ENCODE results near the gene C6orf132.

Gene C6orf132

DNA sequence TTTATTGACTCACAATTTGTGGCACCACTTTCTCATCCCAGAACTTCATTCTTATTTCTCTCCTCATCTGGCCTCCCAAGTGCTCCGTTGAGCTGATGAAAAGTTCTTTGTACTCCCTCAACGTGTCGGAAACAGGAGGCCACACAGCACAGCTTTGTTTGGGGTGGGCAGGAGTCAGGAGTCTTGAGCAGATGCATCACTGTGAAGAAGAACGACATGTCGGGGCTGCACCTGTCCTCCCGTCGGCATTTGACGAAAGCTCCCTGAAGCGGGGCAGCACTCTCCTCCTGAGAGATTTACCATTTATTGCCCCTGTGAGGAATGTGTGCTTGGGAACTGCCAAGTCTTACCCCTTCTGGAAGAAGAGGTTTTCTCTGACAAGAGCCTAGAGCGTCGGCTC, 64.0 kb downstream of the C6orf132 start:
- DNase-seq (ENCODE audit: low spot score) = no peak

DNA sequence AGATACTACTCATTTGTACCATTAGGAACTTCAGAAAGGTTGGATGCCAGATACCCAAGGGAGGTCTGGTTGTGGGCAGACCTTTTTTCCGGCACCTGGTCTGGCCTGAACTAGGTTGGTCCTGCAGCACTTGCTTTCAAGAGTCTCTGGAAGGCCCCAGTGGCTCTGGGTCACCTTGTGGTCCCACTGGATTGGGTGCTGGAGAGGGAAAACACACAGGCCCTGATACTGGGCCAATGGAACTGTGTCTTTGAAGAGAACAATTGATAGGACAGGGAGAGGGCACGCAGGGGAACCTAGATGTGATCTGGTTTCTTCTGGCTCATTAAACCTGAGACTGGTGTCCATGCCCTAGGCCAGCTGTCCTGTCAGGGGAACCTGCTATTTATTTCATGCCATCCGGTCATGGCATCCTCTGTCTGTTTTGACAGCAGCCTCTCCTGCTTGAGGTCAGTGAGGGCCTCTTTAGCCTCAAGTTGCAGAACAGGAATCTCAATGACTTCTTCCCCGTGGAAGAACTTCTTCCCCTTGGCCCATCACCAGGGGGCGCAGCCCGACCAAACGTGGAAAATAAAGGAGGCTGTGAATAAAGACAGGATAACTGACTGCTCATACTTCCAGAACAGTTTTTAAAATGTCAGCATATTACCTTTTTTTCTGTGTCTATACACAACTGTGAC, 67.1 kb downstream of the C6orf132 start:
- peak; percentile 66 for DNase-seq (ENCODE audit: low spot score)

GRCh38 chr6:42073287-42073686, 69.1 kb downstream of the C6orf132 start:
- DNase-seq (ENCODE audit: low spot score) = no peak

GRCh38 chr6:42071881-42072583, 70.4 kb downstream of the C6orf132 start:
- no peak for DNase-seq (ENCODE audit: low spot score)

- no peak for DNase-seq (ENCODE audit: low spot score)
Measured at GRCh38 chr6:42068872-42069522, 73.4 kb downstream of the C6orf132 start.

- no peak for DNase-seq (ENCODE audit: low spot score)
Measured at GRCh38 chr6:42068173-42068572, 74.2 kb downstream of the C6orf132 start.

- no peak for DNase-seq (ENCODE audit: low spot score)
Measured at GRCh38 chr6:42066156-42066675, 76.2 kb downstream of the C6orf132 start.

DNA sequence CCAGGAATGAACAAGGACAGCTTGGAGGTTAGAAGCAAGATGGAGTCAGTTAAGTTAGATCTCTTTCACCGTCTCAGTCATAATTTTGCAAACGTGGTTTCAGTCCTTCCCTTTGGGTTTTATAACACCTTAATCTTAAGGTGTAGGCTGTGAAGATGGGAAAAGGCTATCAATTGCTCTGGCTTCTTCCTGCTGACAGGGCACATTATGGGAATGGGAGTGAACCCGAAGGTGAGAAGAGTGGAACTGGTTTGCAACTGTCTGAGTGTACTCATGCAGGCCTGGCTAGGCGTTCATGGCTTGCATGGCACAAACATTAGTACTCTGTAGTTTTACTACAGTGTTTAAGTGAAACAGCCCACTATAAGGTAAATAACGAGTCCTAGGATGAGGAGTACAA, 82.7 kb downstream of the C6orf132 start:
- DNase-seq (ENCODE audit: low spot score) = no peak

DNA sequence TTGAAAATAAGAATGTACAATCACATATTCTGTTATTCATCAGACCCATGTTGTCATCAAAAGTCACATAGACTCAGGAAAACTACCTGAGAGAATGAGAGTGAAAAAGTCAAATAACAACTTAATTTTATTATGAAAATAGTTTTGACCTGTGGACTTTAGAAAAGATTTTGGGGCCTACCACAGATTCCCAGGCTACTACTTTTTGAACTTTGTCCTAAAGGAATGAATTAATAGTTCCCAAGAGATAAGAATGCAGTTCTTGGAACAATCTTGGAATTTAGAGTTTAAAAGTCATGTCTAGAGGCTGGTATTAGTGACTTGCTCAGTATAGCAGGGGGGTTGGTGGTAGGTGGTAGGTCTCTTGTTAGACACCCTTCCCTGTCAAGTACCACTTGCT, 88.8 kb downstream of the C6orf132 start:
- DNase-seq (ENCODE audit: low spot score) = no peak

DNA sequence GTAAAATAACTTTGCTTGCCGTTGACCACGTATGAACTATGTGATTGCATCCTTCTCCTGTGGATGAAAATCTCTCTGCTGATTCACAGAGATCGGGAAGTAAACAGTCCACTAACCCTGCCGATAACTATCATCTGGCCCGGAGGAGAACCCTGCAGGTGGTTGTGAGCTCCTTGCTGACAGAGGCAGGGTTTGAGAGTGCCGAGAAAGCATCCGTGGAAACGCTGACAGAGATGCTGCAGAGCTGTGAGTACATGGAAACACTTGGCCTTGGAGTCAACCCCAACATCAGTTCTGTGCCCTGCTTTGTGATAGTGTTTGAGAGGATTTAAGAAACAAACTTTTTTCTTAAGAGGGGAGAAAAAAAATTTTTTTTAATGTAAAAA, 91.2 kb downstream of the C6orf132 start:
- peak; percentile 32 for DNase-seq (ENCODE audit: low spot score)
